Measurements from ENCODE around the gene CAMKK2.

GRCh38 chr12:121296618-121297434 is at the start of gene CAMKK2:
- TF ChIP-seq CTCF (IDR thresholded peaks at IDR 0.05) (peak in 2 of 4 experiments; percentile 15 to 53), POLR2AphosphoS5 (IDR thresholded peaks at IDR 0.05) (peak; percentile 35)
